HepG2 (cell line): ENCODE results near the gene ZFP36. TPM values are rescaled to one million over a fixed set of nuclear protein-coding genes. Genes with fewer than 3 reads are reported as not detected.

Experiments
- BRD4 ChIP-seq: sonication (generic); formaldehyde crosslinking; IDR thresholded peaks from 2 replicates; pipeline ENCODE4 v1.4.0; 2020; ENCODE audit warnings: missing genetic modification reagents
- DDIT3 ChIP-seq: sonication (generic); formaldehyde crosslinking; IDR thresholded peaks from 2 replicates; pipeline ENCODE4 v1.4.0; 2020; ENCODE audit warnings: mild to moderate bottlenecking, missing genetic modification reagents
- FLYWCH1 ChIP-seq: sonication (generic); formaldehyde crosslinking; IDR thresholded peaks from 2 replicates; pipeline ENCODE4 v1.8.1; 2023; ENCODE audit warnings: mild to moderate bottlenecking, missing genetic modification reagents
- FOXK1 ChIP-seq: sonication (generic); formaldehyde crosslinking; IDR thresholded peaks from 2 replicates; pipeline ENCODE4 v1.4.0; 2020; ENCODE audit warnings: low read depth, missing genetic modification reagents, borderline replicate concordance
- HDAC1 ChIP-seq: sonication (generic); formaldehyde crosslinking; IDR thresholded peaks from 2 replicates; pipeline ENCODE4 v1.5.1; 2020; ENCODE audit warnings: mild to moderate bottlenecking, missing genetic modification reagents
- MAZ ChIP-seq, 2 experiments: sonication (generic) in 1 of 2; formaldehyde crosslinking in 1 of 2; IDR thresholded peaks; 2 replicates each; pipeline versions ENCODE4 v1.5.0 to v1.6.1; 2012 to 2020; ENCODE audit warnings: low read depth in 2 of 2, mild to moderate bottlenecking in 2 of 2, borderline replicate concordance in 1 of 2, improper control_type of control experiment in 1 of 2, low read length in 1 of 2, missing genetic modification reagents in 1 of 2, moderate library complexity in 1 of 2
- NR2F1 ChIP-seq, 2 experiments: fragments of 450-650 bp in 1 of 2; formaldehyde crosslinking in 1 of 2; IDR thresholded peaks; 2 replicates each; pipeline versions ENCODE4 v1.5.0 to v1.6.1; 2016 to 2020; ENCODE audit warnings: mild to moderate bottlenecking in 1 of 2, missing compliant biosample characterization in 1 of 2, missing genetic modification reagents in 1 of 2, moderate library complexity in 1 of 2
- PTBP1 ChIP-seq: fragments of 200-400 bp; formaldehyde crosslinking; IDR thresholded peaks from 2 replicates; pipeline ENCODE4 v1.6.1; 2018; ENCODE audit warnings: low read length, low read depth; ENCODE audit not compliant: poor library complexity, severe bottlenecking
- STAG1 ChIP-seq: sonication (generic); formaldehyde crosslinking; IDR thresholded peaks from 2 replicates; pipeline ENCODE4 v1.4.0; 2020; ENCODE audit warnings: missing genetic modification reagents
- ZEB1 ChIP-seq: IDR thresholded peaks from 2 replicates; pipeline ENCODE4 v1.6.1; 2012; ENCODE audit warnings: mild to moderate bottlenecking, low read depth, inconsistent platforms; ENCODE audit not compliant: insufficient replicate concordance
- ZNF121 ChIP-seq: sonication (generic); formaldehyde crosslinking; IDR thresholded peaks from 2 replicates; pipeline ENCODE4 v1.5.0; 2020; ENCODE audit warnings: mild to moderate bottlenecking, missing genetic modification reagents
- ZNF256 ChIP-seq: sonication (generic); formaldehyde crosslinking; conservative IDR thresholded peaks from 2 replicates; pipeline ENCODE4 v1.4.0; 2020; ENCODE audit warnings: missing genetic modification reagents
- ZNF276 ChIP-seq: sonication (generic); formaldehyde crosslinking; IDR thresholded peaks from 2 replicates; pipeline ENCODE4 v1.4.0; 2020; ENCODE audit warnings: mild to moderate bottlenecking, low read depth, missing genetic modification reagents
- ZNF850 ChIP-seq: sonication (generic); formaldehyde crosslinking; conservative IDR thresholded peaks from 2 replicates; pipeline ENCODE4 v1.9.0; 2021; ENCODE audit warnings: mild to moderate bottlenecking, missing genetic modification reagents
- ZNF878 ChIP-seq: sonication (generic); formaldehyde crosslinking; IDR thresholded peaks from 2 replicates; pipeline ENCODE4 v1.8.1; 2023; ENCODE audit warnings: mild to moderate bottlenecking, missing genetic modification reagents, moderate library complexity
- polyA plus RNA-seq, 8 experiments: library from polyadenylated mRNA; depleted of rRNA in 3 of 8; stranded (reverse) in 7 of 8; unstranded in 1 of 8; fragments of >200 nt; fragmentation: Illumina TruSeq in 4 of 8; extraction: Trizol in 4 of 8; gene quantifications; 2 replicates each; pipeline versions ENCODE4 v1.2.1 to v1.2.3, GENCODE V29; 2011 to 2016; ENCODE audit warnings: low read depth in 4 of 8, missing spikeins in 1 of 8, mixed read lengths in 1 of 8; ENCODE audit not compliant: insufficient read depth in 1 of 8
- total RNA-seq, 5 experiments: library from RNA; depleted of rRNA; stranded (reverse); fragments of >200 nt; fragmentation: Illumina TruSeq; extraction: Trizol; gene quantifications; 2 replicates each; pipeline ENCODE4 v1.2.3, GENCODE V29; 2016; ENCODE audit warnings: low read depth in 1 of 5
- TF ChIP-seq, protein P1 (sequence below): sonication (generic); formaldehyde crosslinking; IDR thresholded peaks from 2 replicates; pipeline ENCODE4 v1.4.0; 2020; ENCODE audit warnings: mild to moderate bottlenecking, missing genetic modification reagents
- TF ChIP-seq, protein P2 (sequence below): sonication (generic); formaldehyde crosslinking; IDR thresholded peaks from 2 replicates; pipeline ENCODE4 v1.4.0; 2020; ENCODE audit warnings: missing genetic modification reagents
- TF ChIP-seq, protein P3 (sequence below): IDR thresholded peaks from 2 replicates; pipeline ENCODE4 v1.6.1; 2016; ENCODE audit warnings: missing genetic modification reagents, missing compliant biosample characterization
- TF ChIP-seq, protein P4 (sequence below): sonication (generic); formaldehyde crosslinking; IDR thresholded peaks from 2 replicates; pipeline ENCODE4 v1.5.0; 2020; ENCODE audit warnings: mild to moderate bottlenecking, missing genetic modification reagents

Gene ZFP36
- total and polyA plus RNA-seq, 2 of the 13 experiments (the other 11 are each of a cell fraction or from before 2014, with no cell fraction given): 1.4 to 1.7 TPM

- TF ChIP-seq, protein P1, sequence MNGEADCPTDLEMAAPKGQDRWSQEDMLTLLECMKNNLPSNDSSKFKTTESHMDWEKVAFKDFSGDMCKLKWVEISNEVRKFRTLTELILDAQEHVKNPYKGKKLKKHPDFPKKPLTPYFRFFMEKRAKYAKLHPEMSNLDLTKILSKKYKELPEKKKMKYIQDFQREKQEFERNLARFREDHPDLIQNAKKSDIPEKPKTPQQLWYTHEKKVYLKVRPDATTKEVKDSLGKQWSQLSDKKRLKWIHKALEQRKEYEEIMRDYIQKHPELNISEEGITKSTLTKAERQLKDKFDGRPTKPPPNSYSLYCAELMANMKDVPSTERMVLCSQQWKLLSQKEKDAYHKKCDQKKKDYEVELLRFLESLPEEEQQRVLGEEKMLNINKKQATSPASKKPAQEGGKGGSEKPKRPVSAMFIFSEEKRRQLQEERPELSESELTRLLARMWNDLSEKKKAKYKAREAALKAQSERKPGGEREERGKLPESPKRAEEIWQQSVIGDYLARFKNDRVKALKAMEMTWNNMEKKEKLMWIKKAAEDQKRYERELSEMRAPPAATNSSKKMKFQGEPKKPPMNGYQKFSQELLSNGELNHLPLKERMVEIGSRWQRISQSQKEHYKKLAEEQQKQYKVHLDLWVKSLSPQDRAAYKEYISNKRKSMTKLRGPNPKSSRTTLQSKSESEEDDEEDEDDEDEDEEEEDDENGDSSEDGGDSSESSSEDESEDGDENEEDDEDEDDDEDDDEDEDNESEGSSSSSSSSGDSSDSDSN (CRISPR knock-in tag): peak; percentile 57; the same call in 1 of the 2 replicates
- TF ChIP-seq NR2F1 (CRISPR knock-in tag; IDR thresholded peaks at IDR 0.05) (0 out of 4 replicates have a peak, but pooled peaks of 1 of the 2 experiments have one; percentile 29), STAG1 (CRISPR knock-in tag) (peak; percentile 54), ZNF850 (CRISPR knock-in tag) (0 out of 2 replicates have a peak, but pooled peaks have one; percentile 62), DDIT3 (CRISPR knock-in tag) (no peak), FLYWCH1 (no peak), ZNF256 (no peak), HDAC1 (CRISPR knock-in tag) (peak; percentile 17; the same call in 1 of the 2 replicates), ZNF878 (CRISPR knock-in tag) (peak; percentile 28; the same call in 1 of the 2 replicates), ZNF276 (CRISPR knock-in tag) (no peak), MAZ (IDR thresholded peaks at IDR 0.05; ENCODE audit: borderline replicate concordance, low read depth, low read length) (peak; percentile 87), MAZ (CRISPR knock-in tag; IDR thresholded peaks at IDR 0.05; ENCODE audit: low read depth) (no peak; the same call in 1 of the 2 replicates), FOXK1 (CRISPR knock-in tag) (0 out of 2 replicates have a peak, but pooled peaks have one; percentile 61), PTBP1 (peak; percentile 42), ZNF121 (CRISPR knock-in tag) (peak; percentile 57), BRD4 (no peak), ZEB1 (peak; percentile 78)
- TF ChIP-seq, protein P2, sequence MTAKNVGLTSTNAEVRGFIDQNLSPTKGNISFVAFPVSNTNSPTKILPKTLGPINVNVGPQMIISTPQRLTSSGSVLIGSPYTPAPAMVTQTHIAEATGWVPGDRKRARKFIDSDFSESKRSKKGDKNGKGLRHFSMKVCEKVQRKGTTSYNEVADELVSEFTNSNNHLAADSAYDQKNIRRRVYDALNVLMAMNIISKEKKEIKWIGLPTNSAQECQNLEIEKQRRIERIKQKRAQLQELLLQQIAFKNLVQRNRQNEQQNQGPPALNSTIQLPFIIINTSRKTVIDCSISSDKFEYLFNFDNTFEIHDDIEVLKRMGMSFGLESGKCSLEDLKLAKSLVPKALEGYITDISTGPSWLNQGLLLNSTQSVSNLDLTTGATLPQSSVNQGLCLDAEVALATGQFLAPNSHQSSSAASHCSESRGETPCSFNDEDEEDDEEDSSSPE (CRISPR knock-in tag): peak; percentile 89
- TF ChIP-seq, protein P3, sequence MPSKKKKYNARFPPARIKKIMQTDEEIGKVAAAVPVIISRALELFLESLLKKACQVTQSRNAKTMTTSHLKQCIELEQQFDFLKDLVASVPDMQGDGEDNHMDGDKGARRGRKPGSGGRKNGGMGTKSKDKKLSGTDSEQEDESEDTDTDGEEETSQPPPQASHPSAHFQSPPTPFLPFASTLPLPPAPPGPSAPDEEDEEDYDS (CRISPR knock-in tag): peak; percentile 58
- TF ChIP-seq, protein P4, sequence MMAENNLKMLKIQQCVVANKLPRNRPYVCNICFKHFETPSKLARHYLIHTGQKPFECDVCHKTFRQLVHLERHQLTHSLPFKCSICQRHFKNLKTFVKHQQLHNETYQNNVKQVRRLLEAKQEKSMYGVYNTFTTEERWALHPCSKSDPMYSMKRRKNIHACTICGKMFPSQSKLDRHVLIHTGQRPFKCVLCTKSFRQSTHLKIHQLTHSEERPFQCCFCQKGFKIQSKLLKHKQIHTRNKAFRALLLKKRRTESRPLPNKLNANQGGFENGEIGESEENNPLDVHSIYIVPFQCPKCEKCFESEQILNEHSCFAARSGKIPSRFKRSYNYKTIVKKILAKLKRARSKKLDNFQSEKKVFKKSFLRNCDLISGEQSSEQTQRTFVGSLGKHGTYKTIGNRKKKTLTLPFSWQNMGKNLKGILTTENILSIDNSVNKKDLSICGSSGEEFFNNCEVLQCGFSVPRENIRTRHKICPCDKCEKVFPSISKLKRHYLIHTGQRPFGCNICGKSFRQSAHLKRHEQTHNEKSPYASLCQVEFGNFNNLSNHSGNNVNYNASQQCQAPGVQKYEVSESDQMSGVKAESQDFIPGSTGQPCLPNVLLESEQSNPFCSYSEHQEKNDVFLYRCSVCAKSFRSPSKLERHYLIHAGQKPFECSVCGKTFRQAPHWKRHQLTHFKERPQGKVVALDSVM (CRISPR knock-in tag): peak; percentile 19
Measured at GRCh38 chr19:39412100-39412866, 5.6 kb downstream of the ZFP36 start, which contains the start of gene PLEKHG2 (continued).
